Stimulated activated naive CD4-positive, alpha-beta T cell (primary cell): Measurements from ENCODE around the gene SNRPN.
"Not testable (repeated sequence)": the region's sequence is repeated elsewhere in the genome, so short reads cannot be mapped to it uniquely, and the experiment has no call there.

Source experiments
- DNase-seq, 6 experiments: peaks; one replicate each; lab custom pipeline; 2025; lab: John Stamatoyannopoulos, UW

SNRPN gene

DNA sequence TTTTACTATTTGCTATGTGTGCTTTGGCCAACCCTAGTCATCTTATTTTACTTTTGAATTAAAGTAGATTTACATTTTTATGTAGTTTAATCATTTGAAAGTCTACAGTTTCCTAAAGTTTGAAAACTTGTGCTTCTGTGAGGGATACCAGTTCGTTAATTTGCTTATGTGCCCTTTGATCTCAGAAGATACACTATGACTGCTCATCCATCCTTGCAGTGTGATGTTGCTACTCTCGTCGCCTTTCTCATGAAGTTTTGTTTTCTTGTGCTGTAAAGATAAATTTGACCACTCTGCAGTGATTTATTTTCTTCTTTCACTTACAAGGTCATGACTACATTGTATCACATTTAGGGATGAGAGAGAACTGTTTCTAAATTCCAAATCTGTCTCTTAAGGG, 16.3 kb downstream of the SNRPN start:
- no peak for DNase-seq

DNA sequence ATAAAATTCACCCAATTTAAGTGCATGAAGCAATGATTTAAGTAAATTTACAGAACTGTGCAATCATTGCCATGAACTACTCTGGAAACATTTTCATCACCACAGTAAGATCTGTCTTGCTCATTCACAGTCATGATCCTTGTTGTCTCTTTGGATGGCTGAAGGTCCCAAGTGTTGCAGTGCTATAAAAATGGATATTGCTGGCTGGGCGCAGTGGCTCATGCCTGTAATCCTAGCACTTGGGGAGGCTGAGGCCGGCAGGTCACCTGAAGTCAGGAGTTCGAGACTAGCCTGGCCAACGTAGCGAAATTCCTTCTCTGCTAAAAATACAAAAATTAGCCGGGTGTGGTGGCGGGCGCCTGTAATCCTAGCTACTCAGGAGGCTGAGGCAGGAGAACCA, 17.0 kb downstream of the SNRPN start:
- DNase-seq: no peak

DNA sequence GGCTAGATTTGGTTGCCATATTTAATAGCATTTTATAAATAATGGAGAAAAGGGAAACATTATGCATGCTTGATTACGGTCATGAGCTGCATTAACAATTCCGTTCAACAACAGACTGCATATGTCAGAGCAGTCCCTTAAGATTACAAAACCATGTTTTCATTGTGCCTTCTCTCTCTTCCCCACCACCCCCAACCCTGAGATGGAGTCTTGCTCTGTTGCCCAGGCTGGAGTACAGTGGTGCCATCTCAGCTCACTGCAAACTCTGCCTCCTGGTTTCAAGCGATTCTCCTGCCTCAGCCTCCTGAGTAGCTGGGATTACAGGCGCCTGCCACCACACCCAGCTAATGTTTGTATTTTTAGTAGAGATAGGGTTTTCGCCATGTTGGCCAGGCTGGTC, 17.9 kb downstream of the SNRPN start:
- not testable (repeated sequence) for DNase-seq

DNA sequence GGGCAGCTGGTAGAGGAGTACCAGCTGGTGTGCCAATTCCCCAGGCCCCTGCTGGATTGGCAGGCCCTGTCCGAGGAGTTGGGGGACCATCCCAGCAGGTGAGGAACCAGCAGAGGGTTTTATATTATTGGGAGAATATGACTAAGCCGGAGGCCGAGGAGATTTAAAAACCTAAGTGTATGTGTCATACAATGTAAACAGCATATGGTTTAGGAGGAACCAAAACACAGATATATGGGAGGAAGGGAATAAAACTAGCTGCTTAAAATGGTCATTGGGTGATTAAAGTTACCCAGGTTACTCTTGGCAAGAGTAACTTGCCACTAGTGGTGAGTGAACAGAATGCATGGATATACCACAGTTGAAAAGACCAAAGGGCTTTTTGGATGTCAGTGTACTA, 22.1 kb downstream of the SNRPN start:
- no peak for DNase-seq

DNA sequence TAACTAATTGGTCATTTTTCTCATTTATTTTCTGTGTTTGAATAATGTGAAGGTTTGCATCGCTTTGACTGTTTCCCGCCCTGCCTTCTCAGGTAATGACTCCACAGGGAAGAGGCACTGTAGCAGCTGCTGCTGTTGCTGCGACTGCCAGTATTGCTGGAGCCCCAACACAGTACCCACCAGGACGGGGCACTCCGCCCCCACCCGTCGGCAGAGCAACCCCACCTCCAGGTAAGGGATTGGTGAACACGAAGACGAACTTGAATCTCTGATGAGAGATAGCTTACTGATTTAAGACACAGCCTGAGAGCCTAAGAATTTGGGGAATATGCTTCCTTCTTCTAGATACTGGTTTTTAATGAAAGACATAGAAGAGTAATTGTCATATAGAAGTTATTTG, 22.9 kb downstream of the SNRPN start:
- DNase-seq: no peak

DNA sequence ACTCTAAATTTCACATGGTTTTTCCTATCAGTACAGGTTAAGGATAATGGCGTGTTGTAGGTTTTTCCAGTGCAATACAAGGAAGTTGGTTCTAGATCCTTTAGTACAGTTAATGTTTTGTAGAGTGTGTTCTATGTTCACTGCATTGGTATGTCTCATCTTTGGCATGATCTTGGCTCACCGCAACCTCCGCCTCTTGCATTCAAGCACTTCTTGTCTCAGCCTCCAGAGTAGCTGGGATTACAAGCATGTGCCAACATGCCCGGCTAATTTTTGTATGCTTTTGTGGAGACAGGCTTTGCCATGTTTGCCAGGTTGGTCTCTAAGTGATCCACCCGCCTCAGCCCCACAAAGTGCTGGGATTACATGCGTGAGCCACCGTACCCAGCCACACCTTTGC, 30.4 kb downstream of the SNRPN start:
- no peak for DNase-seq

DNA sequence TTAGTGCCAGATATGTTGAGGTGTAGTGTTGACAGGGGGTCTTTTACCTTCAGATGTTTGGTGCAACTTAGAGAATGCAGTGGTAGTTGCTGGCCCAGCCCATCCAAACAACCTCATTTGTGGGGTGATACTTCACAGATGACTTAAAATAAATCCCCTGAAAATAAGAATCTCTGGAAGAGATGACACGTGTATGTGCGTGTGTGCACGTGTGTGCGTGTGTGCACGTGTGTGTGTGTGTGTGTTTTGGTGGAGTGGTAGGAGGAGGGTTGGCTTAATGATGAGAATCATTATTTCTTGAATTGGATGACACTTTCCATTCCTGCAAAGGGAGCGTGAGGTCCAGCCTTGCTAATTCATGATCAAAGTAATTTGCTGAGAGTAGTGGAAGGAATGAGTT, 31.9 kb downstream of the SNRPN start:
- no peak for DNase-seq

DNA sequence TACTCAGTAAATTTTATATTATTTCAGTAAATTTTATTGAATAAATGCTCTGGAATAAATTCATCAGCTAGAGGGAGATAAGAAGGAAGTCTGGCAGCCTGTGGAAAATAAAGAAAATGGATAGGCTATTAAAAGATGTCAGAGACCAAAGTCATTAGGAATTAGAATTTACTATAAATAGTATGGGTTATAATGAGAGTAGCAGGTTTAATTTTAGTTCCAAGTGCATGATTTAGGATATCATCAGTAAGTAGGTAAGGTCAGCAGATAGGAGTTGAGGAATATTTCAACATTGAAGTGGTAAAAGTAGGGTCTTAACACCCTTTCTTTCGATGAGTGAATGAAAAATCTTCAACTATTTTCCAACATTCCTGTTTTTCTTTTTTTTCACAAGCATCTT, 64.6 kb downstream of the SNRPN start:
- DNase-seq: no peak

DNA sequence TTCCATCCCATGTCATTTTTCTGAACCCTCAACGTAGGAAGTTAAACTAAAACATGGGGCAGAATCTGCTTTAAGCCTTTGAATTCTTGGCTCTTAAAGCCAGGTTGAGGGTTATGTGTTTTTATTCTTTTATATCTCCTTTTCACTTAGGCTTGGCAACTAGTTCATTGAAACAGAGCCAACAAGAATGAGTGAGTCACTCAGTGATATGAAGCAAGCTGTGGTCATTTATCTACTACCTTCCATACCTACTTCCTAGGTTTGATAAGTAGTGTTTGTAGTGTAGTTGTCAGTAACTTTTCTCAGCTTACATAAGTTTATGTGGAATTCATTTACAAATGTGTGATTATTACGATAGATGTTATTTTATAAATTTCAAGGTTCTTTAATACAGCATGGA, 67.4 kb downstream of the SNRPN start:
- no peak for DNase-seq
